Glutamatergic neuron (in vitro differentiated cells): ENCODE results near the gene ENTR1. TPM values are rescaled to one million over a fixed set of nuclear protein-coding genes. Genes with fewer than 3 reads are reported as not detected.

ENCODE experiments used
- DNase-seq: peaks from one replicate; pipeline ENCODE4 v3.0.0; 2022
- H3K27ac Mint-ChIP-seq: one replicate; pipeline ENCODE4 v1.8.0; 2020; ENCODE audit warnings: mild to moderate bottlenecking, mixed read lengths, inconsistent platforms; ENCODE audit not compliant: unreplicated experiment
- H3K27me3 Mint-ChIP-seq: one replicate; pipeline ENCODE4 v1.8.0; 2020; ENCODE audit warnings: mild to moderate bottlenecking, moderate library complexity, mixed read lengths, inconsistent platforms; ENCODE audit not compliant: unreplicated experiment
- H3K36me3 Mint-ChIP-seq: one replicate; pipeline ENCODE4 v1.8.0; 2020; ENCODE audit warnings: mild to moderate bottlenecking, mixed read lengths, inconsistent platforms; ENCODE audit not compliant: unreplicated experiment
- H3K4me1 Mint-ChIP-seq: one replicate; pipeline ENCODE4 v1.8.0; 2020; ENCODE audit warnings: mild to moderate bottlenecking, low read depth, mixed read lengths, inconsistent platforms; ENCODE audit not compliant: unreplicated experiment
- H3K4me3 Mint-ChIP-seq: one replicate; pipeline ENCODE4 v1.8.0; 2020; ENCODE audit warnings: mild to moderate bottlenecking, mixed read lengths, inconsistent platforms; ENCODE audit not compliant: unreplicated experiment
- H3K9me3 Mint-ChIP-seq: one replicate; pipeline ENCODE4 v1.8.0; 2020; ENCODE audit warnings: mild to moderate bottlenecking, moderate library complexity, mixed read lengths, inconsistent platforms; ENCODE audit not compliant: unreplicated experiment
- total RNA-seq: library from RNA; stranded (reverse); fragmentation: NEBNext Ultra II Directional; extraction: Animal tissue kit (Norgen Biotek cat#: 25700); gene quantifications from one replicate; pipeline ENCODE4 v1.2.1, GENCODE V29; 2021; ENCODE audit not compliant: unreplicated experiment
- TF ChIP-seq, protein P1 (sequence below): fragments of 200-600 bp; sonication (generic); IDR thresholded peaks from one replicate; pipeline ENCODE4 v1.5.0; 2021; ENCODE audit not compliant: partially characterized antibody, unreplicated experiment

The ENTR1 gene
- total RNA-seq, 1 donor from 2014 or later, result 61.2 TPM

DNA sequence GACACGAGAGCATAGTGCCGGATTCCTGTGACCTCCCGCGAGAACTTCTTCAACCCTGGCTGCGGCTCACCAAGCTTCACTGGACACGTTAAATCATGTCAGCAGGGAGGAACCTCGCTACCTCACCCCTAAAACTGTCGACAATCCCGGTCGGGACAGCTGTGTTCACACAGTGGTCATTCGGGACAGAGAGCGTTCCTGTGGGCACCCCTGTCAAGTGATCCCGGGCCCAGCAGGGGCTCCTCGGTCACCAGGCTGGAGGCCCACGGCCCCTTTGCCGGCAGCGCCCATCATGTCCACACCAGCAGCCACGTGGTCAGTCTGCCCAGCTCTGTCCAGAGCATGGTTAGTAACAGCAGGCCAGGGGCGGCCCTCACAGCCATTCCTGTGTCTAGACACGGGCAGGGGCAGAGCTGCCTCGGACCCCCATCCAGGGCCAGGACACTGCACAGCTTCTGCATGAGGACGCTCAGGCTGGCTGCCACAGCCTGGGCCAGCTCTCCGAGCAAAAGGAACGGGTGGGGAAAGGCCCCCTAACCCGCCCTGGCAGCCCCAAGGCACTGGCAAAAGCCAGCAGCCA is 25.7 kb upstream of the ENTR1 start:
- no peak for DNase-seq
- H3K27me3 Mint-ChIP-seq, result peaks cover 14% of the 10 kb centered on the region
- H3K27ac Mint-ChIP-seq, result no peak overlapping the region
- H3K4me1 Mint-ChIP-seq, result peaks cover 14% of the 10 kb centered on the region
- peak overlapping the region; percentile 89 for H3K4me3 Mint-ChIP-seq
- H3K9me3 Mint-ChIP-seq, result peaks cover 6% of the 10 kb centered on the region
- no peaks in the 10 kb centered on the region for H3K36me3 Mint-ChIP-seq
- TF ChIP-seq, protein P1, sequence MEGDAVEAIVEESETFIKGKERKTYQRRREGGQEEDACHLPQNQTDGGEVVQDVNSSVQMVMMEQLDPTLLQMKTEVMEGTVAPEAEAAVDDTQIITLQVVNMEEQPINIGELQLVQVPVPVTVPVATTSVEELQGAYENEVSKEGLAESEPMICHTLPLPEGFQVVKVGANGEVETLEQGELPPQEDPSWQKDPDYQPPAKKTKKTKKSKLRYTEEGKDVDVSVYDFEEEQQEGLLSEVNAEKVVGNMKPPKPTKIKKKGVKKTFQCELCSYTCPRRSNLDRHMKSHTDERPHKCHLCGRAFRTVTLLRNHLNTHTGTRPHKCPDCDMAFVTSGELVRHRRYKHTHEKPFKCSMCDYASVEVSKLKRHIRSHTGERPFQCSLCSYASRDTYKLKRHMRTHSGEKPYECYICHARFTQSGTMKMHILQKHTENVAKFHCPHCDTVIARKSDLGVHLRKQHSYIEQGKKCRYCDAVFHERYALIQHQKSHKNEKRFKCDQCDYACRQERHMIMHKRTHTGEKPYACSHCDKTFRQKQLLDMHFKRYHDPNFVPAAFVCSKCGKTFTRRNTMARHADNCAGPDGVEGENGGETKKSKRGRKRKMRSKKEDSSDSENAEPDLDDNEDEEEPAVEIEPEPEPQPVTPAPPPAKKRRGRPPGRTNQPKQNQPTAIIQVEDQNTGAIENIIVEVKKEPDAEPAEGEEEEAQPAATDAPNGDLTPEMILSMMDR, result no peak

DNA sequence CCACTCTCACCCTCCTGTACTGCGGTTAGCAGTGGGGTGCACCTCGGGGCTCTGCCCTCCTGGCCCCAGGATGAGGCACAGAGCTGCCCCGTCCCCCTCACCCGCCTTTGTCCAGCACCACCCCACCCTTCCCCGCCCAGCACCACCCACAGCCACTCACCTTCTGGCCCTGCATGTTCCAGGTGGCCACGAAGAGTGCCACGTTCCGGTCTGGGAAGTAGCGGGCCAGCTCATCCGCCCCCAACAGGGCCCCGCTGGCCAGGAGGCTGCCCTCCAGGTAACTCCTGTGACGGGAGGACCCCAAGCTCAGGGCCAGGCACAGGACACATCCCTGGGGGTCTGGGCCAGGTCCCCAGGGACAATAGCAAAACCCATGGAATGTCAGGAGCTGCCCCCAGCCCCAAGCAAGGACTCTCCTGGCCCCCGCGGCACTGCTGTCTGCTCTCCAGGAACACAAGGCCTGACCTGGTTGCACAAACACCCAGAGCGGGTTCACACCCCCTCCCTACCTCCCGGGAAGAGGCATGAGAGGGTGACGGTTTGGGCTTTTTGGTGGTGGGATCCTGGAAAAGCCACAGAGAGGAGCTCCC is 24.3 kb upstream of the ENTR1 start:
- no peak overlapping the region for H3K27ac Mint-ChIP-seq
- peaks cover 10% of the 10 kb centered on the region for H3K27me3 Mint-ChIP-seq
- no peak for DNase-seq
- H3K4me1 Mint-ChIP-seq, result peaks cover 20% of the 10 kb centered on the region
- H3K9me3 Mint-ChIP-seq, result peaks cover 3% of the 10 kb centered on the region
- no peak overlapping the region for H3K4me3 Mint-ChIP-seq
- H3K36me3 Mint-ChIP-seq, result no peaks in the 10 kb centered on the region
- TF ChIP-seq, protein P1, result no peak

DNA sequence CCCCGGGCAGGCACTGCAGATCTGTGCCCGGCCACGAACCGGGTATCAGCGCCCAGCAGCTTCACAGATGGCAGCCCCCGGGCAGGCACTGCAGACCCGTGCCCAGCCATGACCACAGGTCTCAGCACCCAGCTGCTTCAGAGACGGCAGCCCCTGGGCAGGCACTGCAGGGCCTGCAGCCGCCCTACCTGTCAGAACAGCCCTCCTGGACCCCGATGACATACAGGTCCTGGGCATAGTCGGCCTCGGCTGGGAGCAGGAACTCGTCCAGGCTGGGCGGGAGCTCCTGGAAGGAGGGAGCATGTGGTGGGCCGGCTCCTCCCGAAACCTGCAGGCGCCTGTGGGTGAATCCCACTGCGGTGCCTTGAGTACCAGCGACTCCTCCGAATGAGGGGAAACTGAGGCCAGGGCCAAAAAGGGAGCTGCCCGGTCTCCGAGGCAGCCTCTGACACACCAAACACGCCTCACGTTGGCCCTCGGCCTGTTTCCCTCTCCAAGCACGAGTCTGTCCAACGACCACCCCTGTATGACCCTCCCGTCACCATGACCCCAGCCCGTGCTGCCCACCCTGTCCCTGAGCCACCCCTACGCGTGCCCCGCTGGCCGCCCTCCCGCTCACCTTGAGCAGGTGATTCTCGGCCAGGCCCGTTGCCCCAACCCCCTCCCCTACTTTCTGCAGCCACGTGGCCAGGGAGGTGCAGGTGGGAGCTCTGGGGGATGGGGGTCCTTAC is 23.6 kb upstream of the ENTR1 start:
- Mint-ChIP-seq H3K27me3 (peaks cover 10% of the 10 kb centered on the region), H3K27ac (no peak overlapping the region), H3K36me3 (no peaks in the 10 kb centered on the region), H3K4me1 (peaks cover 20% of the 10 kb centered on the region), H3K9me3 (peaks cover 3% of the 10 kb centered on the region), H3K4me3 (no peak overlapping the region)
- TF ChIP-seq, protein P1, result no peak
- DNase-seq, result no peak

DNA sequence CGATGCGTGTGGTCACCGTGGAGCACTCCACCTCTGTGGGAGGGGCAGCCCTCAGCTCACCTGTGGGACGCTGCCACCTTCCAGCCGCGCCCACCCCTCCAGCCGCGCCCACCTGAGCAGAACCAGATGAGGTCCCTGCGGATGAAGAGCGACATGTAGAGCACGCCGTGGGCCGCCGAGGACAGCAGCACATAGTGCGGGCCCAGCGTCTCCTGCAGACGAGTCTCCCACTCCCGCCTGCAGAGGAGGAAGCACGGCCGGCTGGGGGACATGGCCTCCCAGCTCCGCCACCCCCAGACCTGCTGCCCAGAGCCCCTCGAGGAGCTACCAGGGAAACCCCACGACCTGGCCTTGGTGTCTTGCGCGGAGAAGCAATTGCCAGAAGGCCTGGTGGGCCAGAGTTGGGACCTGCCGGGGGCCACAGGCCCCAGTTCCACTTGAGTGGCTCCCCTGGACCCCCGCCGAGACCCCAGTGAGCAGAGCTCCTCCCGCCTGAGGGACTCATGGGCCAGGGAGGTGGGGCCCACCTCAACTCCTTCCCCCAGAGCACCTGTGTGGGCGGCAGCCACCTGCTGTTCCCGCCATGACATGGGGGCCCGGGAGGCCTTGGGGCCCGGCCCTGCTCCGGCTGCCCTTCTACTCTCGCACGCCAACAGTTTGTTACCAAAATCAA is 22.8 kb upstream of the ENTR1 start:
- no peak overlapping the region for H3K27ac Mint-ChIP-seq
- TF ChIP-seq, protein P1, result no peak
- H3K27me3 Mint-ChIP-seq, result peaks cover 13% of the 10 kb centered on the region
- peaks cover 3% of the 10 kb centered on the region for H3K9me3 Mint-ChIP-seq
- no peaks in the 10 kb centered on the region for H3K36me3 Mint-ChIP-seq
- peaks cover 21% of the 10 kb centered on the region for H3K4me1 Mint-ChIP-seq
- H3K4me3 Mint-ChIP-seq, result no peak overlapping the region
- no peak for DNase-seq
